NCI-H146 (cell line): ENCODE measurements around the gene UPF2.

Experiments
- DNase-seq: peaks from one replicate; lab custom pipeline; 2025; lab: John Stamatoyannopoulos, UW

Gene UPF2

DNA sequence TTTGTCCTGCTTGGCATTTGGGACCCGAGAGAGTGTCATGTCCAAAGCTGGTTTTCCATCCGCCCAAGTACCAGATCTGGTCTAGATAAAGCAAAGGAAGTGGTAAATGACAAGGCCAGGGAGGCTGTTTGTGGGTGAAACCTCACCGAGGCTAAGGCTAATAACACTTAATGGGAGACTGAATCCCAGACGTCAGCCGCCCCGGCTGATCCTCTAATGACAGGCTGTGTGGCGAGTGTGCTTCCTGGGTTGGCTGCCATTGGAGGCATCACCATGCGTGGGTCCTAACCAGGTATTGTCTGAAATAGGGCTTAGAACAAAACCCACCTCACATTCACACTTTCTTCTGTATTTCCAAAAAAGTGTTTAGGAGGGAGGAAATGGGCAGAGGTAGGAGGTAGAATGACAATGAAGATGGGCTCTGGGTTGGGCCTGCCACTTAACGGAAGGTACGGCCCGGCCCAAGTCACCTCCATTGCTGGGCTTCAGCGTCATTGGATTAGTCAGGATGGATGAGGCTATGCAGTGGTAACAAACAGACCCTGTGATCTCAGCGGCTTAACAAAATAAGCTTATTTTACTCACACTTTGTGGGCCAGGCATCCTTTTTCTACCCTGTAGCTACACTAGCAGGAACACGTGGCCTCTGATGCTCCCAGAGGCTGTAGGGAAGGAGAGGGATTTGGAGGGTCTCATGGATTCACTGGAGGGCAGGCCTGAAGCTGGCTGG lies 159.8 kb downstream of the UPF2 start:
- no peak for DNase-seq

DNA sequence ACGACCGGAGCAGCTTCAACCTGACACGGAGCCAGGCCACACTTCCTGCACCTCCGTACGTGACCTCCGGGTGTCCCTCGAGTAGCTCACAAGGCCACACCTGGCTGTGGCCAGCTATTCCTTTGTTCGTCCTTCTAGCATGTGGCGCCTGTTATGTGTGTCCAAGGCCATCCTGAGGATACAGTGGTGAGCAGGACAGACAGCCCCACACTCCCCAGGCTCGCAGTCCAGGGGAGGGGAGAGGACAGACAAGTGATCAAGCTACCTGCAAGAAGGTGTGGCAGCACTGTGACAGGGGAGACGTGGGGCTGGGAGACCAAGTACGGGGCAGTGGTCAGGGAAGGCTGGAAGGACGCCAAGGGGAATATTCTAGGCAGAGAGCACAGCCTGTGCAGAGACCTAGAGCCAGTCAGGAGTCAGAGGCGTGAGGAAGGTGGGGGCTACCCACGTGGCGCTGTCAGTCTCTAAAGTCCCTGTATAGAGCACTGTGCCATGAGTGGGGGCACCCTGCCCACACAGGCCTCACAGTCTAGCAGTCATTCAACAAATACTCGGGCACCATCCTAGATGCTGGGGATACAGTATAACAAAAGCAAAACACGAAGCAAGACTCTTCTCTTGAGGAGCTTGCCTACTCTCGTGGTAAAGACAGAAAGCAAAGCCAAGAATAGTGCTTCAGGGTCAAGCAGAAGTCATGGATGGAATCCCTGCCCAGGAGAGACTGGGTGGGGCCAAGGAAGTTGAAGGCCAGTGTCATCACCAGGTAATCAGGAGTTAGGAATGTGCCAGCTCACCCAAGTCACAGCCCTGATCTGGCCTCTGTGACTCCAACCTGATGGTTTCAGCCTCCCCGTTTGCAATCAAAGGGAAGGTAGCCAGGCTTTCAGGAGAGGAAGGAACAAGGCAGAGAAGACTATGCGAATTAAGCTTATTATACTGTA lies 160.9 kb downstream of the UPF2 start:
- peak; percentile 51 for DNase-seq

DNA sequence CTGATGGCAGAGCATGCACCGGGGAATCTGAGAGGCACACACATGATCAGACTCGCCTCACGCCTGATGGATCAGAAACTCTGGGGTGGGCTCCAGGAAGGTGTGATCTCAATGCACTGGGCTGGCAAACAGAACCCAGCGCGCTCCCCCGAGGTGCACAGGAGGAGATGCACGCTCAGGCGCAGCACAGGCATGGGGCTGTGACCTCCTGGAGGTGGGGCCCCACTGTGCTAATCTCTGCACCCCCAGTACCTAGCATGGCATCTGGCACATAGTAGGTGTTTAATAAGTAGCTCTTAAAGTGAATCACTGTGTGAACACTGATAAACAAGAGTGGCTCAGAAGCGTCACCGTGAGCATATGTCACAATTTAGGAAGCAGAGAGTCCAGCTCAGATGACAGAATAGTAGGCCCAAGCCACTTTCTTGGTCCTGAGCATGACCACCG lies 161.6 kb downstream of the UPF2 start:
- no peak for DNase-seq

DNA sequence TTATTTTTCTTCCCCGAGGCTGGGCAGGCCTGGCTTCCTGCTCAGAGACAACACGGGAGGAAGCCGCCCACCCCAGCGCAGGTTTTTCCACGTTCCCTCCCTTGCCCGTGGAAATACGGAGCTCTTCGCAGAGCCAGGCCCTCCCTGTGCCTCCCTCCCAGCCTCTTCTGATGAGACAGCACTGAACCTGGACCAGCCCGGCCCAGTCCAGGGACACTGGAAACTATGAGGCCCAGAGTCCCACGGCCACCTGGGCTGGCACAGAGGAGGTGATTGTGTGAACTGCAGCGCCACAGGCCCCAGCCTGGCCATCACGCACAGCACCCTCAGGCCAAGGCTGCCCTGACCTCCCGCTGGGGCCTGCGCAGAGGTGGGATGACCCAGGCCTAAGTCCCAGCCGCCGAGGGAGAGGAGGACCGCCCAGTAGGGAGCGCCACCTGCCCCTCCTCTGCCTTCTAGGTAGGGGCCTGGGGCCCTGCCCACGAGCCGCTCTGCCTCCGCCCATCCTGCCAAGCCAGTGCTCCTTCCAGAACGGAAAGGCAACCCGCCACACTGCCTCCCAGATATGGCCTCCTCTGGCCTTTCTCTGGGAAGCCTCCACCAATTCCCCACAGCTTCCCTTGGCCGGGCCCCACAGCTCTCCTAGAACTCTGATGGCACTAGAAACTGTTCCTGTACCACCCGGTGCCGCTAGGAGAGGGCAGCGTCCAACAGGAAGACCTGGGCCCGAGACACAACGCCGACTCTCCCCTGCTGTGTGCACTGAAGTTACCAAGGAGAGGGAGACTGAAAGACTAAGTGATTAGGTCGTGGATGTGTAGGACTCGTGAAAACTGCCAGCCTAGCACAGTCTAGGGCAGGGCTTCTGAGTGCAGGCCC lies 162.2 kb downstream of the UPF2 start:
- no peak for DNase-seq

DNA sequence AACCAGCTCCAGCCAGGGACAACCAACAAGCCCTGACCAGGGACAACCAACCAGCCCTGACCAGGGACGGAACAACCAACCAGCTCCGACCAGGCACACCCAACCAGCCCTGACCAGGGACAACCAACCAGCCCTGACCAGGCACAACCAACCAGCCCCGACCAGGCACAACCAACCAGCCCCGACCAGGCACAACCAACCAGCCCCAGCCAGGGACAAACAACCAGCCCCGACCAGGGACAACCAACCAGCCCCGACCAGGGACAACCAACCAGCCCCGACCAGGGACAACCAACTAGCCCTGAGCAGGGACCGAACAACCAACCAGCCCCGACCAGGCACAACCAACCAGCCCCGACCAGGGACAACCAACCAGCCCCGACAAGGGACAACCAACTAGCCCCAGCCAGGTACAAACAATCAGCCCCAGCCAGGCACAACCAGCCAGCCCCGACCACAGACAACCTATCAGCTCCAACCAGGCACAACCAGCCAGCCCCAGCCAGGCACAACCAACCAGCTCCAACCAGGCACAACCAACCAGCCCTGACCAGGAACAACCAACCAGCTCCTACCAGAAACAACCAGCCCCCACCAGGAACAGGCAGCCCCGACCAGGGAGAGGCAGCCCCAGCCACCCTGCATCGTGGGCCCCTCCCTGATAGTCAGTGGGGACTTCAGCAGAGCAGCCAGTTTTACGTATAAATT lies 163.1 kb downstream of the UPF2 start:
- no peak for DNase-seq

DNA sequence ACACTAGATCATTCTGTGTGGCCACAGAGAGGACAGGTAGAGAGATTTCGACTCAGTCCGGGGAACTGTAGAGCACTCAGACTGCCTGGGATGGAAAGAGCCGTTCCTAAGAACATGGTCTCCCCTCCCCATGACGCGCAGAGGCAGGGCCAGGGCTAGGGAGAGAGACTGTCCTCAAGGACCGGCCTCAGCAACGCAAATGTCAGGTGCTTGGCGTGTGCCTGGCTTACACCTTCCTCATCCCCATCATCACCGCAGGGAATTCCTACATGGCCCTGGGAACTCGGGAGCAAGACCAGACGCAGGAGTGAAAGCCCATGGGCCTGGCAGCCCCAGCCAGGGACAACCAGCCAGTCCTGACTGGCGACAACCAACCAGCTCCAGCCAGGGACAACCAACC lies 163.8 kb downstream of the UPF2 start:
- no peak for DNase-seq

DNA sequence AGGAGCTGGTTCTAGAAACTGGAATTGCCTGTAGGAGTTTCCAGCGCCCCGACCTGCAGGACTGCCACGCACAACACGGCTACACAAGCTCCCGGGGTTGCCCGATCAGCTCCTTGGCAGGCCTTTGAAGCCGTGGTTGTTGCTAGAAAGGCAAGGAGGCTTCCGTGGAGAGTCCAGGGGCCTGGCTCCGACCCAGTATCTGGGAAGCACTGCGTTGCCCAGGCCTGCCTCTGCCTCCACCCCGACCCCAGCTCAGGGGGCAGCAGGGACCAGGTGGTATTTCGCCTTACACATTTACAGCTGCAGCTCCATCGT lies 165.1 kb downstream of the UPF2 start:
- no peak for DNase-seq

DNA sequence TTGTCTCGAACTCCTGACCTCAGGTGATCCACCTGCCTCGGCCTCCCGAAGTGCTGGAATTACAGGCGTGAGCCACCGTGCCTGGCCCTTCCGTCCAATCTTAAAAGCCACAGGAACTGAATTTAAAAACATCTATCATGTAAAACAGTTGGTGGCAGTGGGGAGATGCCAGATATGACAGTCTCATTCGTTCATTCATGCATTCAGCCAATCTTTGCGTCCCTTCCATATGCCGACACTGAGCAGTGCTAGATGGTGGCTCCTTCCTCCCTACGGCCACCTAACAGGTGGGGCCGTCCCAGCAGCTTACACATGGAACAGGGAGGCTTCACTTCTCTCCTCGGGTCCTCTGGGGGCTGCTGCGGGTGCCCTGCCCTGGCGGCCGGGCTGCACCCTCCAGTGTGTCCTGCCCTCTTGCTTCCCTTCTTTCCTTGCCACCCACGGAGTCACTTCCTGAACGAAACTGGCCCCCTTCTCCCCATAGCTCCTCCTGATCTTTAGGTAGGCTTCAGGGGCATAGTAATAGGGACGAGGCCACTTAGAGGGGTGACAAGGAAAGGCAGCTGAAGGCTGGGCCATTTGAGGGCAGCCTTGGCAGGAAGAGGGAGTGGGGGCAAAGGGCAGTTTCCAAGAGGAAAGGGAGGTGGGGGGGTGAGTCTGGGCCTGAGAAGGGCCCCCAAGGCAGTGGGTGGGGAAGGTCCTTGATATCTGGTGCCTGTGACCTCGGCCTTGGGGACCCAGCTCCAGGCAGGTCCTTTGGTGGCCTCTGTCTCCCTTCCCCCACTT lies 165.6 kb downstream of the UPF2 start:
- DNase-seq: no peak

DNA sequence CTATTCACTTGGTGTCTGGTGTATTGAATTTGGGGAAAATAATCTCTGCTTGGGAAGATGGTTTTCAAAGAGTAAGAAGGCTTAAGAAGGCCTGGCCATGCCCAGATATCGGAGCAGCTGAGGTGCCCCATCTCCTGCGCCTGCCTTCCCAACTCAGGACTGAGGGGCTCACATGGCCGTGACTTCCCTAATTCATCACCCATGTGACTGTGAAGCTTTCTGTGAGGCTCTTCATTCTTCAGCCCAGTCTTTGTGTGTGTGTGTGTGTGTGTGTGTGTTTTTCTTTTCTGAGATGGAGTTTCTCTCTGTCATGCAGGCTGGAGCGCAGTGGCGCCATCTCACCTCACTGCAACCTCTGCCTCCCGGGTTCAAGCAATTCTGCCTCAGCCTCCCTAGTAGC lies 166.3 kb downstream of the UPF2 start:
- no peak for DNase-seq

DNA sequence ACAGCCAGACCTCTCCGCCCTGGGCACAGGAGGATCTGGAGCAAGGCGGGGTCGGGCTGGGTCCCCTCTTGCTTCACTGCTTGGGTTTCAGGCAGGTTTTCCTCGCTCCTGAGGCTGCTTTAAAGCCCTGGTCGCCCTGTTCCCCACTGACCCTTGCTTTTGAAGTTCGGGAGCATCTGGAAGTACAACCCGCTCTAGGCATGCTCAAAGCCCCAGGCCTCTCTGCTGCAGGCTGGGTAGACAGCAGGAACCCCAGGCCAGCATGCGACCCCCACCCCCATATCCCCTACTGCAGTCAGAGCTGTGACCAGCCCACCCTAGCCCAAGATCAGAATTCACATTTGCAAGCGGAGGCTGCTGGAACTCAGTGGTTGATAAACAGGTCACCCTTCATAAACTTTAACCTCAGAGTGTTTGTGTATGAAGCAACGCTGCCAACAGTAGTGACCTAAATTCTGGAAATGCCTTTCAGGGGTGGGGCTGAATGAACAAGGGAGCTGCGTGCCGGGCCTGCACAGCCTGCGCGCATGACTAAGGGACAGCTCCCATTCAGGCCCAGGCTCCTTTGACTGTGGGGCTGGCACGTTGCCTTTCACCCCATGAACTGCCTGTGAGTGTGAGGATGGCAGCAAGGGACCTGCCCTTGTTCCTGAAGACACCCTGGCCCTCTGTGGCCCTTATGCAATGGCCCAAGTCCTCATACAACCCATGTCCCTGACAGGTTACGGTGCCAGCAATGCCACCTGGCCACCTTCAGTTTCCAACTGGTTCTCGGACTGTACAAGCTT lies 166.9 kb downstream of the UPF2 start:
- DNase-seq: no peak

DNA sequence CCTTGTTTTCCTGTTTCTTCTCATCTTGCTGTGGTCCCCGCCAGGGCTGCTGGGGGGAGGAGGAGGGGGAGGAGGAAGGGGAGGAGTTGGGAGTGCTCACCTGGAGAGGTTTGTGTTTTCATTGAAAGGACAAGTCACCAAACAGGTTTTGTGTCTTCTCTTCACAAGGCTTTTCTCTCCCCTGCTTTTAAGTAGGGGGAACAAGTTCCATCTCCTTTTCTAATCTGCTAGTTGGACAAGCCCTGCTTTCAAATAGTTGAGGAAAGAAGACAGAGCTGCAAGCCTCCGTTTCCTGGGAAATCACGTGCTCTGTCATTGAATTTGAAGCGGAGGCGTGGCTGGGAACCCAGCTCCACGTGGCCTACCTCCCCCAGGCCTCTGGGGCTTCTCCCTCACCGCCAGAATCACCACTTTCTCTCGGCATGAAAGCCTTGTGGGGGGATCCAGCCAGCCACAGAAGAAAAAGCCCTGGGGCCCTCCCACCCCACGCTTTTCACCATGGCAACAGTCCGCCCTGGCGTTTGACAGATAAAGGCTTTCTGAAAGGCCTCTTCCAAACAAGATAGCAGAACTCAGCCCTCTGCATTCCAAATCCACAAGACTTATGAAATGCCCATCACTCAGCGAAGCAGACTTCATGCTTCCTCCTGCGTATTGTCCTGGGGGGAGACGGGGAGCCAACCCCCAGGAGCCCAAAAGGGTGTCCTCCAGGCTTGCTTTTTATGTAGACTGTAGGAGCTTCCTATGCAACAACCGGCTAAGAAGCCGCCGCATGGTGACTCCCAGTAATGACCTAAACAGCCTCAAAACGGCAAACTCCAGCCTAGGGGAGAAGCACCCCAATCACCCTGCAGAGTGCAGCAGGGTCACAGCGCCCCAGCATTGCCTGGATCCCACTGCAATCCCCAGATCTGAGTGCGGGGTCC lies 167.8 kb downstream of the UPF2 start:
- DNase-seq: peak; percentile 89

DNA sequence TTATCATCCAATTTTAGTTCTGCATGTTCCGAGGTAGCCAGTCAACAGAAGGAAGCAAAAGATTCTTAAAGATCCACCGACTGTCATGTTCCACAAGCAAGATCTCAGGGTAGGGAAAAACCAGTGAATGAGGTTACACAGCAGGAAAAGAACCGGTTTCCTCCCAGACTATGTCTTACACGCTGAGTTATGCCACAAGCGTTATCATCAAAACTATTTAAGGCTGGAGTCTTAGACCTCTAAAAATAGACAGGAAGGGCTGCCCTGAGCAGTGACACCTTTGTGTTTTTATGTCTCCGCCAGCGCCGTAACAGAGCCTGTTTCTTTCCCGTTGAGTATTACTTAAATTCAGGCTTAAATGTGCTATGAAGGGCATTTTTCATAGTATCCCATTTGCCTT lies 171.1 kb downstream of the UPF2 start:
- no peak for DNase-seq

DNA sequence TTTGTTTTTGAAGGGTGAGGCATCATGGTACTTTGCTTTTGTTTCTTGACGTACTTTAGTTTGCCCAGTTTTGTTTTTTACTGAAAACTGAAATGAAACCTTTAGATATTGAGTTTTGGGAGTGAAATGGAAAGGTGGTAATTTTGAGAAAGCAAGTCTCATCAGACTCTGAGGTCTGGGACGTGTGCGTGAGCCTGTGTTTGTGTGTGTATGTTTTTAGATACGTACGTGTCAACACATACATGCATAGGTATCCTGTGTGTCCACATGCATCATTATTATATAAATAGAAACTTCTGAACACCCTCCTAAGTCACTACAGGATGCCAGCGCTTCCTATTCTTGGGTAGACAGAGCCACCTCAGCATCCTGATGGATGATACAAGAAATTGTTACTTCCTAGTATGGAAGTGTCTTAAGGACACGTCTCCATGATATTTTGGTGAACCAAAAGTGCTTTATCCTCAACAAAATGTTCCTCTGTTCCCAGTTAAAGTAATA lies 171.7 kb downstream of the UPF2 start:
- DNase-seq: no peak

DNA sequence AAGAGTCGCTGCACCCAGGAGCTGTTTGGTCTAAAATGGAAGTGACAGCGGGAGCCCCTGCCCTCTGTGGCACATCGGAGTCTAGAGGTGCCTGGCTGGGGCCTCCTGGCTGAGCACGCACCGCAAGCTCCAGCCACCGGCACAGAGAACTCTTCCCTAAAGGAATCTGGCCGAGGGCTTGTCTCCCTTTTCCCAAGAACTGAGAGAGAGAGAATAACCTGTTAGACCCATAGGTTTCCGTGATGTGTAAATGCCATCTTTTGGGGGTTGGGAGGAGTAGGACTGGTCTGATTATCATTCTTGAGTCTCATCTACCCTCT lies 172.2 kb downstream of the UPF2 start:
- no peak for DNase-seq
